ENCODE measurements around the gene C9orf72.
"Not testable (repeated sequence)": the region's sequence is repeated elsewhere in the genome, so short reads cannot be mapped to it uniquely, and the experiment has no call there.

The C9orf72 gene

DNA sequence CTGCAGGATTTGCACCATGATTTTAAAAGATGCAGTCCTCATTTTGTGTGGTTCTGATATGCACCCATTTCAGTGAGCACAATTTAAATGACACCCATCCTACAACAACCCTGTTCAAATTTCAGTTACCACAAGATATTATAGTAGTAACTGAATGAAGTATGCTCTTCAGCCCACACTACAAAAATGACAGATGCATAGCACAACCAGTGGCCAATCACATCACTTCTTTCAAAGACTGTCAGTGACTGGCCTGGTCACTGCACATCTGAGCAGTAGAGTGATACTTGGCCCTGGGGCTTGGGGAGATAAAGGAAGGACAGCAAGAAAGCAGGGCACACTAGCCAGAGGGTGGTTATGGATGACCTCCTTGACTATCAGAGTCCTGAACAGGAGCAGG, 69.0 kb downstream of the C9orf72 start:
- TF ChIP-seq, protein P1, sequence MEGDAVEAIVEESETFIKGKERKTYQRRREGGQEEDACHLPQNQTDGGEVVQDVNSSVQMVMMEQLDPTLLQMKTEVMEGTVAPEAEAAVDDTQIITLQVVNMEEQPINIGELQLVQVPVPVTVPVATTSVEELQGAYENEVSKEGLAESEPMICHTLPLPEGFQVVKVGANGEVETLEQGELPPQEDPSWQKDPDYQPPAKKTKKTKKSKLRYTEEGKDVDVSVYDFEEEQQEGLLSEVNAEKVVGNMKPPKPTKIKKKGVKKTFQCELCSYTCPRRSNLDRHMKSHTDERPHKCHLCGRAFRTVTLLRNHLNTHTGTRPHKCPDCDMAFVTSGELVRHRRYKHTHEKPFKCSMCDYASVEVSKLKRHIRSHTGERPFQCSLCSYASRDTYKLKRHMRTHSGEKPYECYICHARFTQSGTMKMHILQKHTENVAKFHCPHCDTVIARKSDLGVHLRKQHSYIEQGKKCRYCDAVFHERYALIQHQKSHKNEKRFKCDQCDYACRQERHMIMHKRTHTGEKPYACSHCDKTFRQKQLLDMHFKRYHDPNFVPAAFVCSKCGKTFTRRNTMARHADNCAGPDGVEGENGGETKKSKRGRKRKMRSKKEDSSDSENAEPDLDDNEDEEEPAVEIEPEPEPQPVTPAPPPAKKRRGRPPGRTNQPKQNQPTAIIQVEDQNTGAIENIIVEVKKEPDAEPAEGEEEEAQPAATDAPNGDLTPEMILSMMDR (IDR thresholded peaks at IDR 0.05; ENCODE audit: extremely low read depth, insufficient read depth, missing control alignments) = no peak
- no peak for DNase-seq (ENCODE audit: low spot score)
- in situ Hi-C loops (cut with MboI; ENCODE audit: low pct_unique_long_range_greater_than_20kb, low sequenced_read_pairs, unreplicated experiment) = no loop called here

DNA sequence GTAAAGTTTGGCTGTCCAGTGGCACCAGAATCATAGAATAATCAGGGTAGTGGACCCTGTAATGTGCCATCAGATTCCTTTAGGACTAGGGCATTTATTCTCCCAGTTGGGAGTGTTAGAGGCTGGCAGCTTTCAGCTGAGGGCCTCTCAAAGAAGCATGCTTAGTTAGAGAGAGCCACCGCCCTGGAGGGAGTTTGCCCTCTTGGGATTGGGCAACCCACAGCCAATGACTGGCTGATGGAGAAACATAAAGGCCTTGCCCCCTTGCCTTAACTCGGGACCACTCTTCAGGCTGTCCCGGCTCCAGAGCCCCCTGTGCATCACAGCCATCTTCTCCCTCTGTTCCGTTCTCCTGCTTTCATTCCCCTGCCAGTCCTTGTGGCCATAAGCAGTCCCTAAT, 69.7 kb downstream of the C9orf72 start:
- no peak for DNase-seq (ENCODE audit: low spot score)
- in situ Hi-C loops (cut with MboI; ENCODE audit: low pct_unique_long_range_greater_than_20kb, low sequenced_read_pairs, unreplicated experiment) = no loop called here
- TF ChIP-seq, protein P1 (IDR thresholded peaks at IDR 0.05; ENCODE audit: extremely low read depth, insufficient read depth, missing control alignments) = no peak

DNA sequence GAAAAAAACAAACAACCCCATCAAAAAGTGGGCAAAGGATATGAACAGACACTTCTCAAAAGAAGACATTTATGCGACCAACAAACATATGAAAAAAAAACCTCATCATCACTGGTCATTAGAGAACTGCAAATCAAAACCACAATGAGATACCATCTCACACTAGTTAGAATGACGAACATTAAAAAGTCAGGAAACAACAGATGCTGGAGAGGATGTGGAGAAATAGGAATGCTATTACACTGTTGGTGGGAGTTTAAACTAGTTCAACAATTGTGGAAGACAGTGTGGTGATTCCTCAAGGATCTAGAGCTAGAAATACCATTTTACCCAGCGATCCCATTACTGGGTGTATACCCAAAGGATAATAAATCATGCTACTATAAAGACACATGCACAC, 72.4 kb downstream of the C9orf72 start:
- in situ Hi-C loops (cut with MboI; ENCODE audit: low pct_unique_long_range_greater_than_20kb, low sequenced_read_pairs, unreplicated experiment) = not testable (repeated sequence)

DNA sequence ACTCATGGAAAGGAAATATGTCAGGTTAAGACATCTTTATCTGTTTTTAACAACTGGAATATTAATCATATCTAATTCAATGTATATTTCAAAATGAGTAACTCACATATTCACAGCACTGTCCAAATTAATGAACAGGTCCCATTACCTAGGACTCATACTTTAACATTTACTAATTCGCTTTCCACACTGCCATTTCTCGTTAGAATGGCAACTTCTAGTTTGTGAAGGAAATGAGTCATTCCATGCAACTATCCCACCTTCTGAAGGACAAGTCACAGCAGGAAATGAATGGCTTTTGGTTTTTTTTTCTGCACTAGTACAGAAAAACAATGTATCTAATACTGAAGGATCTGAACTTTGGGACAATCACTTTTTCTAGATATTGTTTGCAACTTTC, 73.8 kb downstream of the C9orf72 start:
- in situ Hi-C loops (cut with MboI; ENCODE audit: low pct_unique_long_range_greater_than_20kb, low sequenced_read_pairs, unreplicated experiment) = no loop called here
- DNase-seq (ENCODE audit: low spot score) = no peak
- TF ChIP-seq, protein P1 (IDR thresholded peaks at IDR 0.05; ENCODE audit: extremely low read depth, insufficient read depth, missing control alignments) = no peak

More for the DNA sequence above, 72.4 kb downstream of the C9orf72 start:
- not testable (repeated sequence) for DNase-seq (ENCODE audit: low spot score)

DNA sequence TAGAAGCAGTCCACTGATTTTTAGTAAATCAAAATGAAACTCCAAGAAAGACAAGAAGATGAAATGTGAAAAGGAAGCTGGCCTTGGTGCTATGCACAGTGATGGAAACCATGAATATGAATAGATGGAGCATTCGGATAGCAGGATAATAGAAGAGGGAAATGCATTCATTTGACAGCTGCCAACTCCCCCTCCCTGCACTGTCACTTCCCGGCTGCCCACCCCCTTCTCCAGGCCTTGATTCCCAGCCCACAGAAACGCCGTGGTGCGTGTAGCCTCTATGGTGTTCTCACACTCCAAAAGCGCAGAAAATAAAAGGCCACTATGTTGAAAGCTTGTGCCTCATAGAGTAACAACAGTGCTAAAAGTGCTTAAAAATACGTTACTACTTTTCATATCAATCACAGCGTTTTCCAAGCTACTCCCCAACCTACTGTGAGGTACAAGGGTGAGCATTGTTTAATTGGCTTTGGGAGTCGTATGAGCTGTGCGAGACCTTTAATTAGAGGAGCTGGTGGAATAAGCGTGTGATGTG, 75.3 kb downstream of the C9orf72 start:
- no peak for DNase-seq (ENCODE audit: low spot score)
- TF ChIP-seq, protein P1 (IDR thresholded peaks at IDR 0.05; ENCODE audit: extremely low read depth, insufficient read depth, missing control alignments) = no peak
- in situ Hi-C loops (cut with MboI; ENCODE audit: low pct_unique_long_range_greater_than_20kb, low sequenced_read_pairs, unreplicated experiment) = no loop called here

Data from GM13977 (cell line).